NCI-H2196 (cell line): ENCODE results near the gene GPALPP1.
"Not testable (repeated sequence)": the region's sequence is repeated elsewhere in the genome, so short reads cannot be mapped to it uniquely, and the experiment has no call there.

Experiments used
- DNase-seq: peaks from one replicate; lab custom pipeline; 2025; ENCODE audit not compliant: unreplicated experiment; lab: John Stamatoyannopoulos, UW

GPALPP1 gene, protein sequence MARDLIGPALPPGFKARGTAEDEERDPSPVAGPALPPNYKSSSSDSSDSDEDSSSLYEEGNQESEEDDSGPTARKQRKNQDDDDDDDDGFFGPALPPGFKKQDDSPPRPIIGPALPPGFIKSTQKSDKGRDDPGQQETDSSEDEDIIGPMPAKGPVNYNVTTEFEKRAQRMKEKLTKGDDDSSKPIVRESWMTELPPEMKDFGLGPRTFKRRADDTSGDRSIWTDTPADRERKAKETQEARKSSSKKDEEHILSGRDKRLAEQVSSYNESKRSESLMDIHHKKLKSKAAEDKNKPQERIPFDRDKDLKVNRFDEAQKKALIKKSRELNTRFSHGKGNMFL

DNA sequence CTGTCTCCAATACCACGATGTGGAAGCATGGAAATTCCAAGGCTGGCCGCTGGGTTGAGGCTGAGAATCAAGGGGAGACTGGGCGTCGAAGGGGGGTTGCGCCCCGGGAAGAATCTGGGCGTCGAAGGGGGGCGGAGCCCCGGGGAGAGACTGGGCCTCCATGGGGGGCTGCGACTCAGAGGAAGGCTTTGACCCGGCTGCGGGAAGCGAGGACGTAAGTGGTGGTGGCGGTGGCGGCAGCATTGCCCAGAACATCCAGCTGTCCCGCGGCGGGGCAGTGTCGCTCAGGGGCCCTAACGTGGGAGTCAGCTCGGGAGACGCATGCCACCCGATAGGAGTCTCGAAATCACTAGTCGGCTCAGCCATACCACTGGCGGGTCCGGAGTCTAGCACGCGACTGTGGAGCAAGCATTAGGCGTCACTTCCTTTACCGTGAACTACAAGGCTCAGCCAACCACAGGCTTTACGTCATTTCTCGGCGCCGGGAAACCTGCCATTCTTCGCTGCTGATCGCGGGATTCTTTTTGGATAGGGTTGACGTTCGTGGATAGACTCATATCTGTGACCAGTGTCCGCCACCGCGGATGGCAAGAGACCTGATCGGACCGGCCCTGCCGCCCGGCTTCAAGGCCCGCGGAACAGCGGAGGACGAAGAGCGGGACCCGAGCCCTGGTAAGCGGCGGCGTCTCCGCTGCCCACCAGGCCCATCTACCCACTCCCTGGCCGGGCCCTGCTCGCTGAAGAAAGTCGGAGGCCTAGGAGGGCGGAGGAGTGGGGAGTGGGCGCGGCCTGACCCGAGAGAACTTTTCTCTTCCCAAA lies at the start of gene GPALPP1, which contains the start of gene NUFIP1:
Gene GPALPP1, plus strand, starts transcription at position 468 of the 819 bp plus-strand sequence. Its CDS starts 117 bp downstream, at position 585.
Gene NUFIP1, minus strand, starts transcription at position 401 of the 819 bp plus-strand sequence. Its CDS starts 35 bp downstream, at position 366.
- DNase-seq, result peak; percentile 76

DNA sequence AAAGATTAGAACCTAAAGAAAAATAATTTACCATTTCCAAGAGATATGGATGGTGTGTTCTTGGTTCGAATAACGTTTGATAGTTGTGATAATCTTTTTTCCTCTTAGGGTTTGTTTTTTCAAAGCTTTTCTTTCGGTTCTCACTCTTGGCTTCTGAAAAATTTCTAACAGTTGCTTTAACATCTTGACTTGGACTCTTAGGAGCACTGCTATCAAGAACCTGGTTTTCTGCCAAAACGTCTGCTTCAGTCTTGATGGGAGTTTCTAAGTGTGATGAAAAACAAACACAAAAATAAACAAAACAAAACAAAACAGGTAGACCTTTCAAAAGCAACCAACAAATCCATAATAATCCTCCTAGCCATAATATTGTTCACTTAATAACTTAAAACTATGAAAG lies 45.9 kb upstream of the GPALPP1 start:
- DNase-seq, result not testable (repeated sequence)

DNA sequence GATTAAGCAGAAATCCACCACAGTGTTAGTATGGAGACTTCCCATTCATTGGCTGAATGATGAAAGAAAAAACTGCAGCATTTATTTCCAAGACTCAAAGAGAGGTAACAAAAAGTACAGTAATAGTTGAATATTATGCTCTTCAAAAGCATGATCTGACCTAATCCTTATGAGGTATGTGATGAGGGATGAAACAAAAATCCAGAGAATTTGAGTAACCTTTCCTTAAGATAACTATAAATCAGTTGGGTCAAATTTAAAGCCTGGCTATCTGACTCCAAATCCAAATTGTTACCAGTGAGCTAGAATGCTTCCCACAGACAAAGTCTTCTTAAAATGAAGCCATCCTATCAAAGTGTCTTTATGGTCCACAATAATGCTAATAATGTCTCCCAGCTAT lies 38.2 kb upstream of the GPALPP1 start:
- no peak for DNase-seq

DNA sequence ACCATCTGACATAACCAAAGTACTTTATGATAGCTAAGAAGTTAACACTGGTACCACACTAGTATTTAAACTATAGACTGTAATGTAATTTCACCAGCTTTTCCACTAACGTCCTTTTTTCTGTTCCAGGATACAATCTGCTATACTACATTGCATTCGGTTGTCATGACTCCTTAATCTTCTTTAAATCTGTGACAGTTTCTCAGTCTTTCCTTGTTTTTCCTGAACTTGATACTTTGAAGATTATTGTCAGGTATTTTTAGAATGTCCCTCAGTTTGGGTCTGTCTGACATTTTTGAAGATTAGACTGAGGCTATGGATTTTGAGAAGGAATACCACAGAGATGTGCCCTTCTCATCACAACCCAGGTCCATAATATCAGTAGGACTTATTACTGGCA lies 36.7 kb upstream of the GPALPP1 start:
- no peak for DNase-seq

DNA sequence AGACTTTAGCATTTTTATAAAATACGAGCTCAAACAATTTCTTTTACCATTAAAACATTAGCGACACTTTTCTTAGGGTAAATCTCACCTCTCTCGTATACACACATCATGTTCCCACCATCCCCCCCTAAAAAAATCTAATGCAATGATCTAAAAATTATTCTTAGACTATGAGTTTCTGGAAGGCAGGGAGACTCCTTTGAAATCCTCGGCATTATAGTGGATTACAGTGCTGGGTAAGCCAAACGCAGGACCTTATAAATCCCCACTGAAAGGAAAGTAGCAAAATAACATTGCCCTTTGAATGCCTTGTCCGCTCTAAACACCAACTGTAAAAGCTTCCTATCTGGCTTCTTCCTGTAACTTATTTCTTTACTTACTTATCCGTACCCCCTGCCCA lies 35.1 kb upstream of the GPALPP1 start:
- DNase-seq, result no peak

DNA sequence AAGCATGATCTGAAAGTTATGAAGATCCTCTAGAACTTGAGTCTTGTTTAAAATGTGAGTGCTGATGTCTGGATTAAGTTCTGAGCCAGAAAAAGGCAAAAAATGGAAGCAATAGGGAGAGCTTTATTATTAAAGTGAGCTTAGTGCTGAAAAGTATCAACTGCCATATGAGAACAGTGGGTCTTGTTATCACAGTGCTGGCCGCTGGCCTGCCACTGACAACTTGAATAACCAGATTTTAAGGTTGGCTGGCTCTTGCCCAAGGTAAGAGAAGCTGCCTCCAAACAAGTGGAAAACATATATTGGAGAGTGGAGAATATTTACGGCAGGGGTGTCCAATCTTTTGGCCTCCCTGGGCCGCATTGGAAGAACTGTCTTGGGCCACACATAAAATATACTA lies 33.9 kb upstream of the GPALPP1 start:
- DNase-seq, result no peak

DNA sequence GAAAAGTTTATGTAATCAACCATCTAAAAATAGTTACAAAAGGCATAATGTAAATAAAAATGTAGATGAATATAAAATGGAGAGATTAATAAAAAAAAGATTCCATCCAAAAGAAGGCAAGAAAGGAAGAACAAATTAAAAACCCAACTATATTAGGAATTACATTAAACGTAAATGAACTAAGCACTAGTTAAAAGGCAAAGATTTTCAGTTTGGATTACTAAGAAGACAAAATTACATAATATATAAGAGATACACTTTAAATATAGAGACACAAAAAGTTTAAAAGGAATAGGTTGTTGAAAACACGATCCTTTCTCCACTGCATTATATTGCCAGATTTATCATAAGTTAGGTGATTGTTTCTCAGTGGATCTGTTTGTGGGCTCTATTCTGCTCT lies 27.3 kb upstream of the GPALPP1 start:
- no peak for DNase-seq

DNA sequence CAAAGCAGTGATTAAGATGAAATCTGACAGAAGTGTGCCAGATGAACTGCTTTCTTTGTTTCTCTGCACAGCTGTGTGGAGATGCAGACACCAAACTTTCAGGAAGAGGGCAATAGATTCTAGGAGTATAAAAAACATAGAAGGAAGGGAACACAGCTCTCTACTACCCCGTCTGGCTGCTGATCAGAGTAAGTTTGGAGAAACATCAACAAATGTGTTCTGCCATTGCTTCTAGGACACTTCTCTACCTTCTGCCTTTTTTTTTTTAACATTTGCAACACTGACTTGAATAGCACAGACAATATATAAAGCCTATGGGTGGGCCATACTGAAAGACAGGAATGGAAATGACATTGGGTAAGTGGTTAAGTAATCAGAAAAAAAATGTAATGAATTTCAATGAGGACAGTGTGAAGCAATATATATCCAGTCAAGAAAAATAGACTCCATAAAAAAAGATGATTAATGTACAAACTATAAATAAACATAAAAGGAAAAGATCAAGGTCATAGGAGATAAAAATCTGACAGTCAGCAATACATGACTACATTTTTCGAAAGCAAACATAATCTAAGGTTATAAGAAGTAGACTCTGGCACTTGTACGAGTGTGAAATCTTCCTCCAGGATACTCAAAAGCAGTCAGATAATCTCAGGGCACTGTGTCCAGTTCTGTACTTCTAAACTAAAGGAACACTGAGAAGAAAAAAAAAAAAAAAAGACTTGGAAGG lies 21.5 kb upstream of the GPALPP1 start:
- DNase-seq, result no peak

DNA sequence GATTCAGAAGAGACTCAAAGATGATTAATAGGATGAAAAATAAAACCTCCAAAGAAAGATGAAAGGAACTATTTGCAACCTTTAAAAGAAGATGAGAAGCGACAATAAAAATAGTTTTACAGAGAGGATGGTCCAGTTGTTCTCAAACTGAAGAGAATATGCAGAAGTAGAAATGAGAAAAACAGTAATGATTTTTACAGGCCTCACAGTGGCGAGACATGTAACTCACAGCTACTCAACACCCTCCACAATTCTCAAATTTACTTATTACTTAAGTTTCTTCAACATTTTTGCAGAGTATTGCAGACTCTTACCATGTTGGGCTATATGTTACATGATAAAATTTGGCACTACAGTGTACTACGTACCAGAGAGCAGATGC lies 20.9 kb upstream of the GPALPP1 start:
- DNase-seq, result no peak

DNA sequence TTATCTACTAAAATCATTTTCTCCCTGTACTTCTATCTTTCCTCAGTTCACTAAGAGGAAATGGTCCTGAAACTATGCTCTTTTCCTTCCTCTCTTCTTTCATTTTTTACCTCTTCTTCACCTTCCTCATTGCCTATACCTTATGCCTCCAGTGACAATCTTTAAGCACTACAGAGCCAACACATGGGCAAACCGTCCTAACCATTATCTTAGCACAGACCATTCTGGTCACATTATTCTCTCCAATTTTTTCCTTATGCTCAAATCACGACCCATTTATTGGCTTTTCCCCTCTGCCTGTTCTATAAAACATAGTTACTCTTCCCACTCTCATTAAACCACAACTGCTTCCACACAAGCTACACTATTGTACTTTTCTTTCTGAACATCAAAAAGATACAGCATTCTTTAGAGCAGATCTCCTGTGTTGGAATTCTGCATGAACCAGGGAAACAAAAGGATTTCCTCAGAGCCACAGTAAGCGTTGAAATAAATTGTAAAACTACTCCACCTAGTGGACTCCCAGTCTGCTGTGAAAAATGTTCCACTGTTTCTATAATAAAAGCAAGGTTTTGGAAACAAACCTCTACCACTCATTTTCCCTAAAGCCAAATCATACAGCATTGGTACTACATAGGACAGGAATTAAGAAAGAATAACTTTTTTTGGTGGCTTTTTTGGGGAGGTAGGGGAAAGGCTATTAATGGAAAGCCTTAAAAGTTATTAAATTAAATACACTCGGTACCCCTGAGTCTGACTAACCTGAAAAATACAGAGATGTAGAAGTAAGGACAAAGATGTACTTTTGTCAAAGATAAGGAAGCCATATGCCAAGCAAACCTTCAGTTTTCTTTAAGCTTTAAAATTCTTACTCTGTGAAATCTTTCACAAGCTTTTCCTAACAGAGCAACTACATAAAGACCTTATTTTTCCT lies 19.5 kb upstream of the GPALPP1 start:
- DNase-seq, result peak; percentile 39

DNA sequence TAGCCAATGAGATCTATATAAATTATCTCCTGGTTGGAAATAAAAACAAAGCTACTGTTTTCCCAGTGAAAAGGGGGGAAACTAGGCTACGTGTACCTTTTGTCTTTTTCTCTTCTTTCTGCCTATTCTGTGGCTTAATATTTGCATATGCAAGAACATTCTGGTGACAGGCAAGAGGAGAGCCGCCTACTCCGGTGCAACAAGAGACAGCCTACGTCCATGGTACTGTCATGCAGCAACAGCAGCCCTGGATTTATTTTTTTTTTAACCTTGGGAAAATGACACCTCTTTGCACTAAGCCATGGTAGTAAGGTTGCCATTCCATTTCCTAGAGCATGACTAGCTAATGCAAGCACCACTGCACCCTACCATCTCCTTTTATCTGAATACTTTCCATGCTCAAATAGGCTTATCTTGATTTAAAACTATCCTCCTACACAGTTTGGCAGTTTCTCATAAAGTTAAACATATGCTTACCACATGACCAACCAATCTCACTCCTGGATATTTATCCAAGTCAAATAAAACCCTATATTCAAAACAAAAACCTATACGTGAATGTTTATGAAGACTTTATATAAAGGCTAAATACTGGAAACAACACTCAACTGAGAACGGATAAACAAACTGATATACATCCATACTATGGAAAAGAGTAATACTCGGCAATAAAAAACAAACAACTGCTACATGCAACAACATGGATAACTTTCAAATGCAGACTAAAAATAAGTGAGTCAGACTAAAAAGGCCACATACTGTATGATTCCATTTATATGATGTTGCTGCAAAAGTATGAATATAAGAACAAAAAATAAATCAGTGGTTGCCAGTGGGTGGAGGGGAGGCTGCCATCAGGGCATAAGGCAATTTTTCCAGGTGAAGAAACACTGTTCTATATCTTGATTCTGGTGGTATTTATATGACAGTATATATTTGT lies 17.4 kb upstream of the GPALPP1 start:
- no peak for DNase-seq

DNA sequence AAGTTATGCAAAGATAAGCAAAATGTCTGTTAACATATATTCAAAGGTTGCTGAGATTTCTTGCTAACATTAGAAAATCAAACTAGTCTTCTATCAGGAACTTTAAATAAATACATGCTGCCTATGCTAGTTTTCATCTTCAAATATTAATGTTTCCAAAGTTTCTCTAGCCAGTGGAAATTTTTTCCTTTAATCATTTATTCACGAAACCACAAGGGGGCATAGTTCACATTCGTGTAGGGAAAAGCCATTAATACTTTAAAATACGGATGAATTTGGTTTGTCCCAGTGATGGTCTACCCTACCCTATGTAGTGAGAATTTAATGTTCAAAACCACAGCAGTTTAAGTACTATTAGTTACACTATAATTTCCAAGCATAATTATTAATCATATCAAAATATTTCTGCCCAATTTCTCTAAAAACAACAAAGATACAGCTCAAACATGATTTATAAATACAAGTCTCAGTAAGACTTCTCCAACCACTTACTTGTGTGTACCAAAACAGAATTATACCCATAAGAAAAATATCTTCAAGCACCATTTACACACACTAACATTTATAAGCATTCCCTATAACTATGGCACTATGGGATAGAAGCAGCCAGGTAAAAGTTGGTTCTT lies 16.3 kb upstream of the GPALPP1 start:
- DNase-seq, result no peak

DNA sequence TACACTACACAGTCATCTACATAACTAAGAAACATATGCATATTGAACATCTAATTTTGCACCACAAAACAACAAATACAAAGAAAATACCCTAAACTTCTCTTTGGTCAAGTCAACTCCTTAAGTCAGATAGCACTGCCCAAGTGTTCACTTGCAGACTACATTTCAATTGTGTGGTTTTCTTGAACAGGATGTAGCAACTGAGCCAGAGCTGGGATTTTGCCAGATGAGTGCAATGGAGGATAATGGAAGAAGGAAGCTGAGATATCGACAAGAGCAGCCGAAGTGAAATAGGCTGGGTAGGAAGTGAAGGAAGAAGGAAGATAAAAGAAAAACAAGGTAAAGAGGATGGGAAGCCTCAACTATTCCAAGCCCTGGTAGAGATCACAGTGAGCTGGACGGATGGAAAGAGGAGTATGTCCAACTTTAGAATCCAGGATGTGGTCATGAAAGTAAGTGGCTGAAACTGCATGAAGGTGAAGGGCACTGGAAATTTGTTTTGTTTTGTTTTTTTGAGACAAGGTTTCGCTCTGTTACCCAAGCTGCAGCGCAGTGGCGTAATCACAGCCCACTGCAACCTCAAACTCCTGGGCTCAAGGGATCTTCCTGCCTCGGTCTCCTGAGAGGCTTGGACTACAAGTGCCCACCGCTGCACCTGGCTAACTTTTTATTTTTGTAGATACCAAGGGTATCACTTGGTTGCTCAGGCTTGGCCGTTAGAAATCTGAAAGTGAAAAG lies 15.1 kb upstream of the GPALPP1 start:
- DNase-seq, result no peak

DNA sequence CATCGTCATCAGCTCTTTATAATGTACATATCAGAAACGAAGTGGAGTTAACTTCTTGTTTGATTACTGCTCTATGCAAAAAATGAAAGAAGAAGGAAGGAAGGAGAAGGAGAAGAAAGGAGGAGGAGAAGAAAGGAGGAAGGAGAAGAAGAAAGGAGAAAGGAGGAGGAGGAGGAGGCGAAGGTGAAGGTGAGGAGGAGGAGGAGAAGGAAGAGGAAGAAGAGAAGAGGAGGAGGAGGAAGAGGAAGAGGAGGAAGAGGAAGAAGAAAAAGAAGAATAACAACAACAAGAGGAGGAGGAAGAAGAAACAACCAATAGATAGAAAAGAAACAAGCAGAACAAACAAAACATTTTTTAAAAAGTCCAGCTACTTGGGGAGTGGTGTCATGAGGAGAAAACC lies 13.1 kb upstream of the GPALPP1 start:
- no peak for DNase-seq

DNA sequence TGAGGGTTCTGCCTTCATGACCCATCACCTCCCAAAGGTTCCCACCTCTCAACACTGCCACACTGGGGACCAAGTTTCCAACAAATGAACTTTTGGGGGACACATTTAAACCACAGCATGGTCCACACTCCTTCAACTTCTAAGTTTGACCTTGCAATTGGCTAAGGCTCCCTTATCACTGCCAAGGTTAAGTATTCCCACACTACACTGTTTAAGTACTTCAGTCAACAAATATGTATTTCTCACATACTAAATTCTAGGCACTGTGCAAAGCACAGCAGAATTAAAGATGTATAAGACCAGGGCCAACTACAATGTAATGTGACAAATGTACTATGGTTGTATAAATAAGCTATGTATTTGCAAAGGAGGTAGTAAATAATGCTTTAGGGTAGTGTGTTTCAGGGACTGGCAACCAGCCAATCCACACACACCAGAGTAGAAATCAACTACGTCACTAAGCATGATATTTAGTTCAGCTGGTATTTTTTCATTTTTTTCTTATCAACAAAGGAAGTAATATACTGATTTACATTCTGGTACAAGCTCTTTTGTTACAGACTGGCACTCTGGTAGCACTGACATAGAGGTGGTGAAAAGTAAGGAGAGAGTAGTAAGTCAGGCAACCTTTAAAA lies 12.3 kb upstream of the GPALPP1 start:
- no peak for DNase-seq

DNA sequence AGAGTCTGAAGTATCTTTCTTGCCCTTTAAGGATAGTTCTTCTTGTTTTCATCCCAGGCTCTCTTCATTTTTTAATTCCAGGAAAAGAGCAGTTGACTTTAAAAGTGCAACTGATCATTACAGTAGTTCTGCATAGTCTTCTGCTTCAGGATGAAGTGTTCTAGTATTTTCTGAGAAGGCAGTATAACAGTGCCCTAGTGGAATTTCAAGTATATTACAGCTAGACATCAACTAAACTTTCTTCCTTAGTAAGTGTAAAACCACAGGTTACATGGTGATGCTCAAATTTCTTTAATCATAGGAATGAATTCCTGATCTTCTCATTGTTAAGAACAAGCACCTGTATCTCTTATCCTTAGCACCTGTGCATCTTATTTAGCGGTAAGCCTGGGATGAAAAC lies 11.0 kb upstream of the GPALPP1 start:
- DNase-seq, result no peak

DNA sequence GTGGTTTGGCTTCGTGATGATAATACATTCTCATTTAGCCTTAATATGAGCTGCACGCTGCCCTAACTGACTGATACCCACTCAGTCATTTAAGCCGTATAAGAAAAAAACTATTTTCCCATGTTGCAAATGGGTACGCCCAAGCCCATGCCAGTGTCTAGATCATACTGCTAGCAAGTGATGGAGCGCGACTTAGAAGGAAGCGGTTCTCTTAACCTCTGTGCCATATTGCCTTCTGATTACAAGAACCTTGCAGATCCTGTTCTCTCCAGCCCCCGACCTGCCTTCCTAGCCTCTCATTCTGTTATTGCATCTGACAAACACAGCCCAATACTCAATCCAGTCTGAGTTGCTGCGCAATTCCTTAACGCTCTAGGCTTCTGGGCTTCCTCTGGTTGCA lies 603 bp downstream of the GPALPP1 start:
- no peak for DNase-seq

DNA sequence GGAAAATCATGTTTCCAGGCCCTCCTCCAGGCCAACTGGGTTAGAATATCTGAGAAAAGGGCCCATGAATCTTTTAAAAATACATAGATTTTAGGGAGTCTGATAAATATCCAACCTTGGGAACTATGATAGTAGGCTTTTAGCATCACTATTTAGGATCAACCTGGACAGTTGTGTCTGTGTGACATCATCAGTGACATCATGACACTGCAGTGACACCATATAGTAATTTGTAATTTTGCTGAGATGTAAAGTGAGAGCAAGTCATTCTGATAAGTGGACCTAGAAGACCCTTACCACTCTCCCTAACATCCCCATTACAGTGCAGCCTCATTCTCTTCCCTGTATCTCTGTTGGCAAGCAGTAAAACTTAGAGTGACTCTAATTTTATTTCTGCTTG lies 14.1 kb downstream of the GPALPP1 start:
- no peak for DNase-seq
